HTR-8/SVneo (cell line): Measurements from ENCODE around the gene ANKRD44.

ENCODE experiments used
- DNase-seq: peaks from one replicate; pipeline ENCODE4 v3.0.0; 2011; ENCODE audit warnings: low spot score, mixed read lengths; ENCODE audit not compliant: insufficient read length
- FAIRE-seq: peaks from 2 replicates; lab custom pipeline; 2011; peaks lifted over from hg19 to GRCh38; lab: Jason Lieb, UNC

Gene ANKRD44

GRCh38 chr2:197212344-197213262, 98.0 kb downstream of the ANKRD44 start:
- no peak for FAIRE-seq
- no peak for DNase-seq

GRCh38 chr2:197211881-197212342, 98.7 kb downstream of the ANKRD44 start:
- DNase-seq (no peak), FAIRE-seq (no peak)

- no peak for FAIRE-seq
- DNase-seq: no peak
Measured at GRCh38 chr2:197210430-197210829, 100.2 kb downstream of the ANKRD44 start.

- FAIRE-seq (no peak), DNase-seq (no peak)
Measured at GRCh38 chr2:197209742-197210408, 100.7 kb downstream of the ANKRD44 start.

GRCh38 chr2:197209246-197209645, 101.3 kb downstream of the ANKRD44 start:
- DNase-seq: no peak

GRCh38 chr2:197208841-197209240, 101.7 kb downstream of the ANKRD44 start:
- no peak for FAIRE-seq
- no peak for DNase-seq

More at GRCh38 chr2:197209246-197209645, 101.3 kb downstream of the ANKRD44 start:
- no peak for FAIRE-seq

- FAIRE-seq (no peak), DNase-seq (no peak)
Measured at GRCh38 chr2:197208024-197208423, 102.6 kb downstream of the ANKRD44 start.

GRCh38 chr2:197207598-197207997, 103.0 kb downstream of the ANKRD44 start:
- FAIRE-seq (no peak), DNase-seq (no peak)

GRCh38 chr2:197207106-197207505, 103.5 kb downstream of the ANKRD44 start:
- DNase-seq (no peak), FAIRE-seq (no peak)

- DNase-seq (no peak), FAIRE-seq (no peak)
Measured at GRCh38 chr2:197205585-197206215, 104.9 kb downstream of the ANKRD44 start.

- DNase-seq: no peak
- FAIRE-seq: no peak
Measured at GRCh38 chr2:197204519-197205250, 105.9 kb downstream of the ANKRD44 start.

GRCh38 chr2:197201874-197202273, 108.7 kb downstream of the ANKRD44 start:
- FAIRE-seq (no peak), DNase-seq (no peak)

- no peak for FAIRE-seq
- DNase-seq: no peak
Measured at GRCh38 chr2:197200762-197201058, 109.9 kb downstream of the ANKRD44 start.

GRCh38 chr2:197200051-197200761, 110.4 kb downstream of the ANKRD44 start:
- DNase-seq (no peak), FAIRE-seq (no peak)

GRCh38 chr2:197198890-197199289, 111.7 kb downstream of the ANKRD44 start:
- DNase-seq: no peak
- FAIRE-seq: no peak

- DNase-seq: no peak
- FAIRE-seq: no peak
Measured at GRCh38 chr2:197197895-197198311, 112.7 kb downstream of the ANKRD44 start.

- no peak for FAIRE-seq
- DNase-seq: no peak
Measured at GRCh38 chr2:197196541-197197180, 113.9 kb downstream of the ANKRD44 start.

- DNase-seq (no peak), FAIRE-seq (no peak)
Measured at GRCh38 chr2:197195518-197195917, 115.1 kb downstream of the ANKRD44 start.

GRCh38 chr2:197191940-197192322, 118.6 kb downstream of the ANKRD44 start:
- DNase-seq: no peak
- FAIRE-seq: no peak
